ENCODE results near the gene SGSH.

The SGSH gene

GRCh38 chr17:80220736-80221215 is 643 bp upstream of the SGSH start:
- peak overlapping the region; percentile 88 for H3K4me3 ChIP-seq (replicated peaks; ENCODE audit: low read depth, low read length)
- no peak for TF ChIP-seq CTCF (IDR thresholded peaks at IDR 0.05; ENCODE audit: low read depth, low read length, missing control alignments)
- DNase-seq (ENCODE audit: extremely low read depth, low read depth) = no peak

GRCh38 chr17:80219763-80220053 is 425 bp downstream of the SGSH start:
- peak overlapping the region; percentile 88 for H3K4me3 ChIP-seq (replicated peaks; ENCODE audit: low read depth, low read length)
- DNase-seq (ENCODE audit: extremely low read depth, low read depth) = no peak
- no peak for TF ChIP-seq CTCF (IDR thresholded peaks at IDR 0.05; ENCODE audit: low read depth, low read length, missing control alignments)

DNA sequence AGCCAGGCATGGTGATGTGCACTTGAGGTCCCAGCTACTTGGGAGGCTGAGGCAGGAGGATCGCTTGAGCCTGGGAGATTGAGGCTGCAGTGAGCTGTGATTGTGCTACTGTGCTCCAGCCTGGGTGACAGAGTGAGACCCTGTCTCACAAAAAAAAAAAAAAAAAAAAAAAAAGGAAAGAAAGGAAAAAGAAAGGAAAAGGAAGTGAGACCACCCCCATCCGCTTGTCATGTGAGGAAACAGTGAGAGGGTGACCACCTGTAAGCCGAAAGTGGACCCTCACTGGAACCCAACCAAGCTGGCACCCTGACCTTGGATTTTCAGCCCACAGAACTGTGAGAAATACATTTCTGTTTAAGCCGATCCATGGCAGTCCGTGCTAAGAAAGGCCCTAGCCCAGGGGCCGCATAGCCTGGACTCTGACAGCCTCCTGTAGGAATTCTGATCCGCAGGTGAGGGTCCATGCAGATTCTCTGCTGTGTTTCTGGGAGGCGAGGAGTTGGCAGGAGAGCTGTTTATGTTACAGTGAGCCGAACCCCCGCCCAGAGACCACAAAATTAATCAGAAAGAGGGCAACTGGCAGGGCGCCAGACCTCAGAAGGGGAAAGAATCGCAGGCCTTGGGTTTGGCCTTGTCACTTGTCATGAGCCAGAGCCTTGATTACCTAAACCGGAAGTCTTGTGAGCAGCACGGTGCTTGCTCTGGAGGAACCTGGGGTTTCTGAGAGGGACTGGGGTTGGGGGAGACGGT is 945 bp downstream of the SGSH start:
- DNase-seq (ENCODE audit: extremely low read depth, low read depth) = peak; percentile 45
- TF ChIP-seq CTCF (IDR thresholded peaks at IDR 0.05; ENCODE audit: low read depth, low read length, missing control alignments) = no peak

DNA sequence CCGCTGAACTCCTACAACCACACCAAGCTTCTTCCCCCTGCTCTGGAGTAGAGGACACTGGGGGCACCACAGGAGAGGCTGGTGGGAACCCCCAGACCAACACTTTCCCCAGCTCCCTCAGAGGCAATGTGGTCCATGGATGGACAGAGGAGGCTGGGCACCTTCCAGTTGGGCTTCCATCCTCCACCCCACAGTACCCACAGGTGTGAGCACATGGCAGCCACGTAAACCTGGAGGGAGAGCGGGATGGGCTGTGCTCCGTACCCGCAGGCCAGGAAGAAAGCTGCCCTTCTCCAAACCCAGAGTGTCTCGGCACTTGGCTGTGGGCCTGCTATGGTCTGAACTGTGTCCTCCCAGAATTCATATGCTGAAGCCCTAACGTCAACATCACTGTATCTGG is 1.7 kb downstream of the SGSH start:
- DNase-seq (ENCODE audit: extremely low read depth, low read depth) = no peak
- no peak overlapping the region for H3K4me3 ChIP-seq (replicated peaks; ENCODE audit: low read depth, low read length)
- no peak for TF ChIP-seq CTCF (IDR thresholded peaks at IDR 0.05; ENCODE audit: low read depth, low read length, missing control alignments)

More for the DNA sequence above, 945 bp downstream of the SGSH start:
- peak overlapping the region; percentile 88 for H3K4me3 ChIP-seq (replicated peaks; ENCODE audit: low read depth, low read length)

DNA sequence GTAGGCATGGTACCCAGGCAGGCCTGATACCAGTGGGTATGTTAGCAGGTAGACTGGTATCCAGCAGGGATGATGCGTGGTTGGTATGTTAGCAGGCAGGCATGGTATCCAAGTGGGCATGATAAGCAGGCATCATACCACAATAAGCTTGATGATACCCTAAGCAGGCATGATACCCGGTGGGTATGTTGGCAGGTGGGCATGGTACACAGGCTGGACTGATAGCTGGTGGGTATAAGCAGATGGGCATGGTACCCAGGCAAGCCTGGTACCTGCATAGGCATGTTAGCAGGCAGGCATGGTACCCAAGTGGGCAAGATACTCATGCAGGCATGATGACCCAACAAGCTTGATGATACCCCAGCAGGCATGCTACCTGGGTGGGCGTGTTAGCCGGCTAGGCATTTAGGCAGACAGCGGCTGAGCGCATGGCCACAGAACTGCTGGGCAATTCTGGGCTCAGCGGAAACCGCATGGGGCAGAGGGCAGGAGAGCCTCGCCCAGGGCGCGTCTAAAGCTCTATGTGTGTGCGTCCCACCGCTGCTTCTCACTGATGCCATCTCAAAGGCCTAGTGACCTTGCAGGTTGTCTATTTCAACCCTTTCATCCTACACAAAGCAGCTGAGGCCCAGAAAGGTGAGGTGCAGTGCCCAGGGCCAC is 2.3 kb downstream of the SGSH start:
- no peak for DNase-seq (ENCODE audit: extremely low read depth, low read depth)
- no peak for TF ChIP-seq CTCF (IDR thresholded peaks at IDR 0.05; ENCODE audit: low read depth, low read length, missing control alignments)
- no peak overlapping the region for H3K4me3 ChIP-seq (replicated peaks; ENCODE audit: low read depth, low read length)

- no peak overlapping the region for H3K4me3 ChIP-seq (replicated peaks; ENCODE audit: low read depth, low read length)
- no peak for DNase-seq (ENCODE audit: extremely low read depth, low read depth)
- no peak for TF ChIP-seq CTCF (IDR thresholded peaks at IDR 0.05; ENCODE audit: low read depth, low read length, missing control alignments)
These were observed 3.4 kb downstream of the SGSH start for GRCh38 chr17:80216473-80217456.

All from HFF-Myc (cell line).